Hepatocyte (in vitro differentiated cells): Measurements from ENCODE around the gene PTPRZ1.

Source experiments
- CTCF ChIP-seq: fragments of 200-600 bp; sonication (generic); IDR thresholded peaks from 2 replicates; pipeline ENCODE4 v1.5.1; 2016; ENCODE audit warnings: antibody characterized with exemption, mild to moderate bottlenecking; ENCODE audit not compliant: poor library complexity
- EZH2 ChIP-seq: fragments of 200-600 bp; sonication (generic); IDR thresholded peaks from 2 replicates; pipeline ENCODE4 v1.6.1; 2016; ENCODE audit warnings: antibody characterized with exemption, mild to moderate bottlenecking, borderline replicate concordance
- EZH2phosphoT487 ChIP-seq: fragments of 200-600 bp; sonication (generic); IDR thresholded peaks from one replicate; pipeline ENCODE4 v1.6.1; 2018; ENCODE audit warnings: antibody characterized with exemption, mild to moderate bottlenecking, low read depth, moderate library complexity; ENCODE audit not compliant: unreplicated experiment, severe bottlenecking

GRCh38 chr7:121887634-121888033 is 14.7 kb downstream of the PTPRZ1 start:
- TF ChIP-seq EZH2 (no peak), CTCF (no peak), EZH2phosphoT487 (no peak)
